ENCODE measurements around the gene CLCNKB.
A peak's percentile ranks its signal among the peaks of the same experiment; 100 is the strongest.
"Not testable (repeated sequence)": the region's sequence is repeated elsewhere in the genome, so short reads cannot be mapped to it uniquely, and the experiment has no call there.

The CLCNKB gene

GRCh38 chr1:16026723-16027484 is 16.7 kb upstream of the CLCNKB start:
- H3K4me1 ChIP-seq (ENCODE audit: control insufficient read depth, insufficient read depth, low read length): no peaks in the 10 kb centered on the region
- H3K36me3 ChIP-seq (ENCODE audit: control insufficient read depth, insufficient read depth, low read length): no peaks in the 10 kb centered on the region
- H3K9ac ChIP-seq (ENCODE audit: low read depth, low read length): no peak overlapping the region
- no peaks in the 10 kb centered on the region for H3K9me3 ChIP-seq (ENCODE audit: control insufficient read depth, insufficient read depth, low read length)
- peaks cover 7% of the 10 kb centered on the region for H3K27me3 ChIP-seq (ENCODE audit: control insufficient read depth, insufficient read depth, low read length)
- H3K4me3 ChIP-seq (ENCODE audit: low read depth, low read length): peak overlapping the region; percentile 50

GRCh38 chr1:16028237-16029002 is 15.2 kb upstream of the CLCNKB start:
- Histone ChIP-seq H3K36me3 (ENCODE audit: control insufficient read depth, insufficient read depth, low read length) (no peaks in the 10 kb centered on the region), H3K9me3 (ENCODE audit: control insufficient read depth, insufficient read depth, low read length) (no peaks in the 10 kb centered on the region), H3K9ac (ENCODE audit: low read depth, low read length) (no peak overlapping the region)

GRCh38 chr1:16029003-16029268 is 14.6 kb upstream of the CLCNKB start:
- H3K4me1 ChIP-seq (ENCODE audit: control insufficient read depth, insufficient read depth, low read length); H3K9me3 ChIP-seq (ENCODE audit: control insufficient read depth, insufficient read depth, low read length); H3K36me3 ChIP-seq (ENCODE audit: control insufficient read depth, insufficient read depth, low read length); H3K4me3 ChIP-seq (ENCODE audit: low read depth, low read length); H3K9ac ChIP-seq (ENCODE audit: low read depth, low read length); H3K27me3 ChIP-seq (ENCODE audit: control insufficient read depth, insufficient read depth, low read length): not testable (repeated sequence)

More at GRCh38 chr1:16028237-16029002, 15.2 kb upstream of the CLCNKB start:
- Histone ChIP-seq H3K27me3 (ENCODE audit: control insufficient read depth, insufficient read depth, low read length) (peaks cover 2% of the 10 kb centered on the region), H3K4me1 (ENCODE audit: control insufficient read depth, insufficient read depth, low read length) (peaks cover 2% of the 10 kb centered on the region), H3K4me3 (ENCODE audit: low read depth, low read length) (no peak overlapping the region)

- peaks cover 2% of the 10 kb centered on the region for H3K4me1 ChIP-seq (ENCODE audit: control insufficient read depth, insufficient read depth, low read length)
- no peak overlapping the region for H3K9ac ChIP-seq (ENCODE audit: low read depth, low read length)
- H3K4me3 ChIP-seq (ENCODE audit: low read depth, low read length): no peak overlapping the region
- no peaks in the 10 kb centered on the region for H3K36me3 ChIP-seq (ENCODE audit: control insufficient read depth, insufficient read depth, low read length)
- no peaks in the 10 kb centered on the region for H3K27me3 ChIP-seq (ENCODE audit: control insufficient read depth, insufficient read depth, low read length)
- no peaks in the 10 kb centered on the region for H3K9me3 ChIP-seq (ENCODE audit: control insufficient read depth, insufficient read depth, low read length)
These were observed 14.3 kb upstream of the CLCNKB start for GRCh38 chr1:16029288-16029687.

GRCh38 chr1:16031551-16031950 is 12.0 kb upstream of the CLCNKB start:
- peaks cover 2% of the 10 kb centered on the region for H3K4me1 ChIP-seq (ENCODE audit: control insufficient read depth, insufficient read depth, low read length)
- no peak overlapping the region for H3K4me3 ChIP-seq (ENCODE audit: low read depth, low read length)
- no peaks in the 10 kb centered on the region for H3K36me3 ChIP-seq (ENCODE audit: control insufficient read depth, insufficient read depth, low read length)
- no peaks in the 10 kb centered on the region for H3K27me3 ChIP-seq (ENCODE audit: control insufficient read depth, insufficient read depth, low read length)
- no peaks in the 10 kb centered on the region for H3K9me3 ChIP-seq (ENCODE audit: control insufficient read depth, insufficient read depth, low read length)
- H3K9ac ChIP-seq (ENCODE audit: low read depth, low read length): no peak overlapping the region

- Histone ChIP-seq H3K4me3 (ENCODE audit: low read depth, low read length) (no peak overlapping the region), H3K27me3 (ENCODE audit: control insufficient read depth, insufficient read depth, low read length) (no peaks in the 10 kb centered on the region), H3K9ac (ENCODE audit: low read depth, low read length) (no peak overlapping the region), H3K9me3 (ENCODE audit: control insufficient read depth, insufficient read depth, low read length) (no peaks in the 10 kb centered on the region), H3K4me1 (ENCODE audit: control insufficient read depth, insufficient read depth, low read length) (peaks cover 2% of the 10 kb centered on the region), H3K36me3 (ENCODE audit: control insufficient read depth, insufficient read depth, low read length) (no peaks in the 10 kb centered on the region)
These were observed 11.0 kb upstream of the CLCNKB start for GRCh38 chr1:16032388-16033102.

- H3K4me1 ChIP-seq (ENCODE audit: control insufficient read depth, insufficient read depth, low read length); H3K36me3 ChIP-seq (ENCODE audit: control insufficient read depth, insufficient read depth, low read length); H3K4me3 ChIP-seq (ENCODE audit: low read depth, low read length); H3K9me3 ChIP-seq (ENCODE audit: control insufficient read depth, insufficient read depth, low read length); H3K9ac ChIP-seq (ENCODE audit: low read depth, low read length); H3K27me3 ChIP-seq (ENCODE audit: control insufficient read depth, insufficient read depth, low read length): not testable (repeated sequence)
These were observed 10.4 kb upstream of the CLCNKB start for GRCh38 chr1:16033103-16033632.

- H3K4me1 ChIP-seq (ENCODE audit: control insufficient read depth, insufficient read depth, low read length); H3K36me3 ChIP-seq (ENCODE audit: control insufficient read depth, insufficient read depth, low read length); H3K9me3 ChIP-seq (ENCODE audit: control insufficient read depth, insufficient read depth, low read length); H3K27me3 ChIP-seq (ENCODE audit: control insufficient read depth, insufficient read depth, low read length); H3K4me3 ChIP-seq (ENCODE audit: low read depth, low read length); H3K9ac ChIP-seq (ENCODE audit: low read depth, low read length): not testable (repeated sequence)
These were observed 7.1 kb upstream of the CLCNKB start for GRCh38 chr1:16036461-16036860.

GRCh38 chr1:16038620-16038912 is 5.0 kb upstream of the CLCNKB start:
- Histone ChIP-seq H3K36me3 (ENCODE audit: control insufficient read depth, insufficient read depth, low read length) (no peaks in the 10 kb centered on the region), H3K9ac (ENCODE audit: low read depth, low read length) (no peak overlapping the region), H3K27me3 (ENCODE audit: control insufficient read depth, insufficient read depth, low read length) (no peaks in the 10 kb centered on the region), H3K9me3 (ENCODE audit: control insufficient read depth, insufficient read depth, low read length) (no peaks in the 10 kb centered on the region), H3K4me3 (ENCODE audit: low read depth, low read length) (no peak overlapping the region), H3K4me1 (ENCODE audit: control insufficient read depth, insufficient read depth, low read length) (no peaks in the 10 kb centered on the region)

GRCh38 chr1:16039871-16040270 is 3.7 kb upstream of the CLCNKB start:
- not testable (repeated sequence) for H3K27me3 ChIP-seq (ENCODE audit: control insufficient read depth, insufficient read depth, low read length); H3K4me1 ChIP-seq (ENCODE audit: control insufficient read depth, insufficient read depth, low read length); H3K36me3 ChIP-seq (ENCODE audit: control insufficient read depth, insufficient read depth, low read length); H3K9me3 ChIP-seq (ENCODE audit: control insufficient read depth, insufficient read depth, low read length); H3K4me3 ChIP-seq (ENCODE audit: low read depth, low read length); H3K9ac ChIP-seq (ENCODE audit: low read depth, low read length)

- H3K27me3 ChIP-seq (ENCODE audit: control insufficient read depth, insufficient read depth, low read length): no peaks in the 10 kb centered on the region
- no peaks in the 10 kb centered on the region for H3K4me1 ChIP-seq (ENCODE audit: control insufficient read depth, insufficient read depth, low read length)
- no peaks in the 10 kb centered on the region for H3K9me3 ChIP-seq (ENCODE audit: control insufficient read depth, insufficient read depth, low read length)
- H3K36me3 ChIP-seq (ENCODE audit: control insufficient read depth, insufficient read depth, low read length): no peaks in the 10 kb centered on the region
- H3K9ac ChIP-seq (ENCODE audit: low read depth, low read length): no peak overlapping the region
- no peak overlapping the region for H3K4me3 ChIP-seq (ENCODE audit: low read depth, low read length)
These were observed 2.4 kb upstream of the CLCNKB start for GRCh38 chr1:16041200-16041599.

- no peaks in the 10 kb centered on the region for H3K4me1 ChIP-seq (ENCODE audit: control insufficient read depth, insufficient read depth, low read length)
- H3K9ac ChIP-seq (ENCODE audit: low read depth, low read length): no peak overlapping the region
- no peak overlapping the region for H3K4me3 ChIP-seq (ENCODE audit: low read depth, low read length)
- H3K27me3 ChIP-seq (ENCODE audit: control insufficient read depth, insufficient read depth, low read length): no peaks in the 10 kb centered on the region
- H3K36me3 ChIP-seq (ENCODE audit: control insufficient read depth, insufficient read depth, low read length): no peaks in the 10 kb centered on the region
- no peaks in the 10 kb centered on the region for H3K9me3 ChIP-seq (ENCODE audit: control insufficient read depth, insufficient read depth, low read length)
These were observed 1.5 kb upstream of the CLCNKB start for GRCh38 chr1:16042096-16042495.

Measured in iPS-15b (cell line).